Measurements from ENCODE around the gene TIMM10B.

Gene TIMM10B

GRCh38 chr11:6523253-6523652 is 42.0 kb downstream of the TIMM10B start:
- Histone ChIP-seq H3K4me3 (ENCODE audit: low read length) (no peak overlapping the region), H3F3A (ENCODE audit: insufficient read depth, low read length) (peaks cover 11% of the 10 kb centered on the region), H4K20me1 (ENCODE audit: insufficient read depth, low read length) (peaks cover 35% of the 10 kb centered on the region), H2AFZ (ENCODE audit: low read length) (no peak overlapping the region), H3K4me1 (ENCODE audit: low read length) (peaks cover 13% of the 10 kb centered on the region), H3K4me2 (ENCODE audit: low read depth, low read length) (no peak overlapping the region), H3K27ac (ENCODE audit: low read length) (no peak overlapping the region), H3K9ac (ENCODE audit: low read length) (no peak overlapping the region), H3K9me3 (replicated peaks; ENCODE audit: insufficient read depth, low read length) (no peaks in the 10 kb centered on the region), H3K27me3 (replicated peaks; ENCODE audit: insufficient read depth, low read length) (peaks cover 61% of the 10 kb centered on the region), H3K79me2 (ENCODE audit: low read length) (no peaks in the 10 kb centered on the region), H3K36me3 (replicated peaks; ENCODE audit: insufficient read depth, low read length) (no peaks in the 10 kb centered on the region), H3K9me2 (replicated peaks; ENCODE audit: insufficient read depth, low read length) (no peaks in the 10 kb centered on the region)
- DNase-seq: no peak
- TF ChIP-seq EZH2 (optimal IDR thresholded peaks at IDR 0.05; ENCODE audit: low read depth, low read length) (no peak), CTCF (IDR thresholded peaks at IDR 0.05; ENCODE audit: low read length) (no peak), EZH2phosphoT487 (IDR thresholded peaks at IDR 0.05; ENCODE audit: low read length) (no peak)

GRCh38 chr11:6526411-6527135 is 45.3 kb downstream of the TIMM10B start:
- TF ChIP-seq EZH2 (optimal IDR thresholded peaks at IDR 0.05; ENCODE audit: low read depth, low read length) (no peak), EZH2phosphoT487 (IDR thresholded peaks at IDR 0.05; ENCODE audit: low read length) (0 out of 2 replicates have a peak, but pooled peaks have one; percentile 51)
- H2AFZ ChIP-seq (ENCODE audit: low read length): no peak overlapping the region
- peak overlapping the region; percentile 24 for H3K4me2 ChIP-seq (ENCODE audit: low read depth, low read length)
- no peak overlapping the region for H3K27ac ChIP-seq (ENCODE audit: low read length)
- H3K36me3 ChIP-seq (replicated peaks; ENCODE audit: insufficient read depth, low read length): no peaks in the 10 kb centered on the region
- no peaks in the 10 kb centered on the region for H3K9me2 ChIP-seq (replicated peaks; ENCODE audit: insufficient read depth, low read length)
- peaks cover 80% of the 10 kb centered on the region for H3K27me3 ChIP-seq (replicated peaks; ENCODE audit: insufficient read depth, low read length)
- peak; percentile 54 for DNase-seq
- no peak overlapping the region for H3K9ac ChIP-seq (ENCODE audit: low read length)
- H4K20me1 ChIP-seq (ENCODE audit: insufficient read depth, low read length): peaks cover 52% of the 10 kb centered on the region
- H3K9me3 ChIP-seq (replicated peaks; ENCODE audit: insufficient read depth, low read length): no peaks in the 10 kb centered on the region
- H3K79me2 ChIP-seq (ENCODE audit: low read length): no peaks in the 10 kb centered on the region
- no peak overlapping the region for H3K4me3 ChIP-seq (ENCODE audit: low read length)
- peaks cover 11% of the 10 kb centered on the region for H3F3A ChIP-seq (ENCODE audit: insufficient read depth, low read length)
- peaks cover 13% of the 10 kb centered on the region for H3K4me1 ChIP-seq (ENCODE audit: low read length)

- Histone ChIP-seq H3K27ac (ENCODE audit: low read length) (no peak overlapping the region), H3F3A (ENCODE audit: insufficient read depth, low read length) (peaks cover 11% of the 10 kb centered on the region), H3K36me3 (replicated peaks; ENCODE audit: insufficient read depth, low read length) (no peaks in the 10 kb centered on the region), H3K4me2 (ENCODE audit: low read depth, low read length) (no peak overlapping the region), H3K9ac (ENCODE audit: low read length) (no peak overlapping the region), H2AFZ (ENCODE audit: low read length) (no peak overlapping the region), H3K9me3 (replicated peaks; ENCODE audit: insufficient read depth, low read length) (no peaks in the 10 kb centered on the region), H3K9me2 (replicated peaks; ENCODE audit: insufficient read depth, low read length) (no peaks in the 10 kb centered on the region), H3K4me1 (ENCODE audit: low read length) (peaks cover 13% of the 10 kb centered on the region), H3K79me2 (ENCODE audit: low read length) (no peaks in the 10 kb centered on the region), H3K27me3 (replicated peaks; ENCODE audit: insufficient read depth, low read length) (peaks cover 59% of the 10 kb centered on the region), H4K20me1 (ENCODE audit: insufficient read depth, low read length) (peaks cover 52% of the 10 kb centered on the region), H3K4me3 (ENCODE audit: low read length) (no peak overlapping the region)
- DNase-seq: no peak
- TF ChIP-seq EZH2phosphoT487 (IDR thresholded peaks at IDR 0.05; ENCODE audit: low read length) (no peak), CTCF (IDR thresholded peaks at IDR 0.05; ENCODE audit: low read length) (no peak), EZH2 (optimal IDR thresholded peaks at IDR 0.05; ENCODE audit: low read depth, low read length) (no peak)
Observed at GRCh38 chr11:6529266-6529665, 48.0 kb downstream of the TIMM10B start.

GRCh38 chr11:6530848-6531247 is 49.5 kb downstream of the TIMM10B start:
- Histone ChIP-seq H3K27me3 (replicated peaks; ENCODE audit: insufficient read depth, low read length) (peaks cover 43% of the 10 kb centered on the region), H3K9me2 (replicated peaks; ENCODE audit: insufficient read depth, low read length) (no peaks in the 10 kb centered on the region), H3K79me2 (ENCODE audit: low read length) (no peaks in the 10 kb centered on the region), H3K4me3 (ENCODE audit: low read length) (no peak overlapping the region), H3K9me3 (replicated peaks; ENCODE audit: insufficient read depth, low read length) (no peaks in the 10 kb centered on the region), H3K36me3 (replicated peaks; ENCODE audit: insufficient read depth, low read length) (no peaks in the 10 kb centered on the region), H3K9ac (ENCODE audit: low read length) (no peak overlapping the region), H4K20me1 (ENCODE audit: insufficient read depth, low read length) (peaks cover 48% of the 10 kb centered on the region), H2AFZ (ENCODE audit: low read length) (no peak overlapping the region), H3K27ac (ENCODE audit: low read length) (no peak overlapping the region), H3F3A (ENCODE audit: insufficient read depth, low read length) (peaks cover 11% of the 10 kb centered on the region), H3K4me2 (ENCODE audit: low read depth, low read length) (no peak overlapping the region), H3K4me1 (ENCODE audit: low read length) (peaks cover 11% of the 10 kb centered on the region)
- no peak for TF ChIP-seq CTCF (IDR thresholded peaks at IDR 0.05; ENCODE audit: low read length)
- no peak for TF ChIP-seq EZH2 (optimal IDR thresholded peaks at IDR 0.05; ENCODE audit: low read depth, low read length)
- TF ChIP-seq EZH2phosphoT487 (IDR thresholded peaks at IDR 0.05; ENCODE audit: low read length): no peak
- DNase-seq: no peak

All from MM.1S (cell line).